ENCODE data around the gene SCAMP4. TPM values are rescaled to one million over a fixed set of nuclear protein-coding genes. Genes with fewer than 3 reads are reported as not detected.

SCAMP4 gene
- total RNA-seq, 4 donors from 2014 or later = 49.8 to 144 (median 83.9) TPM

- Histone ChIP-seq H3K9me3 (no peaks in the 10 kb centered on the region), H3K27ac (no peak overlapping the region), H3K4me1 (peaks cover 13 to 43% (median 21%) of the 10 kb centered on the region in 3 donors), H3K27me3 (no peaks in the 10 kb centered on the region), H3K36me3 (peaks cover 0 to 30% (median 4%) of the 10 kb centered on the region in 3 donors), H3K4me3 (no peak overlapping the region)
- TF ChIP-seq CTCF (IDR thresholded peaks at IDR 0.05) (no peak), POLR2A (IDR thresholded peaks at IDR 0.05) (no peak)
- 40 to 83% methylated on average over 1 to 15 of the region's 34 CpGs for WGBS, 2 donors
- no peak for DNase-seq
- intact Hi-C loops (cut with DNase I) = no loop called here
These were observed 42.5 kb downstream of the SCAMP4 start for GRCh38 chr19:1947651-1948209.

GRCh38 chr19:1949304-1950101 is 44.3 kb downstream of the SCAMP4 start:
- H3K27me3 ChIP-seq = no peaks in the 10 kb centered on the region
- H3K4me3 ChIP-seq = no peak overlapping the region
- peaks cover 0 to 26% (median 5%) of the 10 kb centered on the region in 3 donors for H3K4me1 ChIP-seq
- H3K9me3 ChIP-seq = no peaks in the 10 kb centered on the region
- no peak overlapping the region for H3K27ac ChIP-seq
- DNase-seq = no peak
- 87 to 93% methylated on average over 40 to 44 of the region's 44 CpGs for WGBS, 2 donors
- TF ChIP-seq POLR2A (IDR thresholded peaks at IDR 0.05) = no peak
- TF ChIP-seq CTCF (IDR thresholded peaks at IDR 0.05) = no peak
- intact Hi-C loops (cut with DNase I) = loop anchor here (10.0 kb wide), 1 partner anchor 185 kb away; no protein-coding TSS in a partner anchor
- peaks cover 0 to 48% (median 4%) of the 10 kb centered on the region in 3 donors for H3K36me3 ChIP-seq

GRCh38 chr19:1950640-1951039 is 45.4 kb downstream of the SCAMP4 start:
- DNase-seq = no peak
- 94 to 100% methylated on average over 1 to 6 of the region's 16 CpGs for WGBS, 2 donors
- no peak for TF ChIP-seq POLR2A (IDR thresholded peaks at IDR 0.05)
- Histone ChIP-seq H3K9me3 (no peaks in the 10 kb centered on the region), H3K36me3 (peaks cover 0 to 48% (median 4%) of the 10 kb centered on the region in 3 donors), H3K4me1 (peaks cover 0 to 23% (median 0%) of the 10 kb centered on the region in 3 donors), H3K4me3 (no peak overlapping the region), H3K27me3 (no peaks in the 10 kb centered on the region), H3K27ac (no peak overlapping the region)
- intact Hi-C loops (cut with DNase I) = loop anchor here (10.0 kb wide), 1 partner anchor 184 kb away; no protein-coding TSS in a partner anchor

GRCh38 chr19:1952635-1953034 is 47.4 kb downstream of the SCAMP4 start:
- H3K4me1 ChIP-seq = peaks cover 0 to 13% (median 0%) of the 10 kb centered on the region in 3 donors
- DNase-seq = no peak
- TF ChIP-seq CTCF (IDR thresholded peaks at IDR 0.05) (no peak), POLR2A (IDR thresholded peaks at IDR 0.05) (no peak)
- no peaks in the 10 kb centered on the region for H3K9me3 ChIP-seq
- WGBS, 2 donors = 83 to 86% methylated on average over 8 to 21 of the region's 21 CpGs
- peaks cover 0 to 57% (median 4%) of the 10 kb centered on the region in 3 donors for H3K36me3 ChIP-seq
- H3K27me3 ChIP-seq = no peaks in the 10 kb centered on the region
- intact Hi-C loops (cut with DNase I) = loop anchor here (10.0 kb wide), 1 partner anchor 182 kb away; no protein-coding TSS in a partner anchor
- no peak overlapping the region for H3K4me3 ChIP-seq
- no peak overlapping the region for H3K27ac ChIP-seq

GRCh38 chr19:1953037-1953436 is 47.8 kb downstream of the SCAMP4 start:
- Histone ChIP-seq H3K27ac (no peak overlapping the region), H3K9me3 (no peaks in the 10 kb centered on the region), H3K27me3 (no peaks in the 10 kb centered on the region), H3K4me1 (peaks cover 0 to 9% (median 0%) of the 10 kb centered on the region in 3 donors), H3K36me3 (peaks cover 0 to 57% (median 4%) of the 10 kb centered on the region in 3 donors), H3K4me3 (no peak overlapping the region)
- intact Hi-C loops (cut with DNase I) = loop anchor here (10.0 kb wide), 1 partner anchor 182 kb away; no protein-coding TSS in a partner anchor
- DNase-seq = no peak
- TF ChIP-seq POLR2A (IDR thresholded peaks at IDR 0.05) (no peak), CTCF (IDR thresholded peaks at IDR 0.05) (no peak)
- WGBS, 2 donors = 87 to 97% methylated on average over 9 to 10 of the region's 19 CpGs

Data from esophagus squamous epithelium (tissue), 5 donors.